Vagina (tissue), 2 donors: ENCODE data around the gene WNT9B.

Source experiments
- CTCF ChIP-seq, 3 experiments: fragments of 450-650 bp in 2 of 3; fragments of 200-600 bp in 1 of 3; sonication (generic) in 1 of 3; IDR thresholded peaks; one replicate each; pipeline ENCODE4 v1.5.1; 2017 to 2019; ENCODE audit warnings: antibody characterized with exemption in 3 of 3, mild to moderate bottlenecking in 2 of 3, moderate library complexity in 2 of 3
- POLR2A ChIP-seq, 2 donors: fragments of 450-650 bp; IDR thresholded peaks; one replicate each; pipeline ENCODE4 v1.6.1; 2017; ENCODE audit warnings: antibody characterized with exemption in 2 of 2, mild to moderate bottlenecking in 2 of 2, moderate library complexity in 2 of 2

GRCh38 chr17:46879101-46879500 is 27.7 kb downstream of the WNT9B start:
- TF ChIP-seq CTCF (IDR thresholded peaks at IDR 0.05), result no peak
- TF ChIP-seq POLR2A (IDR thresholded peaks at IDR 0.05), result no peak
